ENCODE data around the gene ZFP36L1. TPM values are rescaled to one million over a fixed set of nuclear protein-coding genes. Genes with fewer than 3 reads are reported as not detected.

Gene ZFP36L1
- total and polyA plus RNA-seq, 9 of the 15 experiments (the other 6 are each of a cell fraction or from before 2014, with no cell fraction given) = 1.3 to 26.6 (median 3.7) TPM

GRCh38 chr14:68793734-68794129, 865 bp upstream of the ZFP36L1 start (continued):
- no peak for TF ChIP-seq HINFP (tag; conservative IDR thresholded peaks at IDR 0.05; ENCODE audit: low read depth)
- no peak for TF ChIP-seq SMARCE1 (IDR thresholded peaks at IDR 0.05)
- peak; percentile 68 for TF ChIP-seq ZBTB7A (IDR thresholded peaks at IDR 0.05; ENCODE audit: borderline replicate concordance, control insufficient read depth, low read depth, low read length)
- no peak for TF ChIP-seq TAF9B (IDR thresholded peaks at IDR 0.05; ENCODE audit: partially characterized antibody)
- TF ChIP-seq ZNF277 (CRISPR knock-in tag; IDR thresholded peaks at IDR 0.05; ENCODE audit: borderline replicate concordance) = no peak
- TF ChIP-seq, protein P1, sequence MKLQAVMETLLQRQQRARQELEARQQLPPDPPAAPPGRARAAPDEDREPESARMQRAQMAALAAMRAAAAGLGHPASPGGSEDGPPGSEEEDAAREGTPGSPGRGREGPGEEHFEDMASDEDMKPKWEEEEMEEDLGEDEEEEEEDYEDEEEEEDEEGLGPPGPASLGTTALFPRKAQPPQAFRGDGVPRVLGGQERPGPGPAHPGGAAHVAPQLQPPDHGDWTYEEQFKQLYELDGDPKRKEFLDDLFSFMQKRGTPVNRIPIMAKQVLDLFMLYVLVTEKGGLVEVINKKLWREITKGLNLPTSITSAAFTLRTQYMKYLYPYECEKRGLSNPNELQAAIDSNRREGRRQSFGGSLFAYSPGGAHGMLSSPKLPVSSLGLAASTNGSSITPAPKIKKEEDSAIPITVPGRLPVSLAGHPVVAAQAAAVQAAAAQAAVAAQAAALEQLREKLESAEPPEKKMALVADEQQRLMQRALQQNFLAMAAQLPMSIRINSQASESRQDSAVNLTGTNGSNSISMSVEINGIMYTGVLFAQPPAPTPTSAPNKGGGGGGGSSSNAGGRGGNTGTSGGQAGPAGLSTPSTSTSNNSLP (IDR thresholded peaks at IDR 0.05; ENCODE audit: borderline replicate concordance, low read depth, low read length) = no peak
- TF ChIP-seq BMI1 (IDR thresholded peaks at IDR 0.05; ENCODE audit: low read length) = no peak
- TF ChIP-seq RBM39 (optimal IDR thresholded peaks at IDR 0.05; ENCODE audit: low read depth, low read length) = no peak
- TF ChIP-seq IFI16 (CRISPR knock-in tag; IDR thresholded peaks at IDR 0.05) = no peak
- TF ChIP-seq CHD4 (IDR thresholded peaks at IDR 0.05; ENCODE audit: insufficient read depth, insufficient replicate concordance, low read depth, low read length, poor library complexity, severe bottlenecking) = no peak
- TF ChIP-seq ZFX (CRISPR knock-in tag; IDR thresholded peaks at IDR 0.05) = peak; percentile 33; the same call in 1 of the 2 replicates
- TF ChIP-seq CBX1 (IDR thresholded peaks at IDR 0.05; ENCODE audit: low read depth) = no peak
- peak; percentile 77; the same call in 1 of the 2 replicates for TF ChIP-seq ZNF766 (CRISPR knock-in tag; conservative IDR thresholded peaks at IDR 0.05)
- no peak for TF ChIP-seq ZC3H8 (IDR thresholded peaks at IDR 0.05)
- TF ChIP-seq NFRKB (IDR thresholded peaks at IDR 0.05; ENCODE audit: low read depth) = 0 out of 2 replicates have a peak, but pooled peaks have one; percentile 51
- no peak for TF ChIP-seq ZNF57 (CRISPR knock-in tag; IDR thresholded peaks at IDR 0.05)
- TF ChIP-seq CC2D1A (IDR thresholded peaks at IDR 0.05) = no peak
- TF ChIP-seq YBX1 (IDR thresholded peaks at IDR 0.05) = no peak
- TF ChIP-seq, protein P2, sequence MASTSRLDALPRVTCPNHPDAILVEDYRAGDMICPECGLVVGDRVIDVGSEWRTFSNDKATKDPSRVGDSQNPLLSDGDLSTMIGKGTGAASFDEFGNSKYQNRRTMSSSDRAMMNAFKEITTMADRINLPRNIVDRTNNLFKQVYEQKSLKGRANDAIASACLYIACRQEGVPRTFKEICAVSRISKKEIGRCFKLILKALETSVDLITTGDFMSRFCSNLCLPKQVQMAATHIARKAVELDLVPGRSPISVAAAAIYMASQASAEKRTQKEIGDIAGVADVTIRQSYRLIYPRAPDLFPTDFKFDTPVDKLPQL (IDR thresholded peaks at IDR 0.05; ENCODE audit: extremely low read depth, insufficient read length) = no peak
